Stomach (tissue), 9 donors: ENCODE data around the gene CACUL1. TPM values are rescaled to one million over a fixed set of nuclear protein-coding genes. Genes with fewer than 3 reads are reported as not detected.
A peak's percentile ranks its signal among the peaks of the same experiment; 100 is the strongest.

Experiments used
- DNase-seq, 2 donors: peaks; one replicate each; pipeline versions ENCODE4 v3.0.0 to v3.0.0-alpha.2; 2013 to 2019
- H3K27ac ChIP-seq, 5 donors: fragments of 200-600 bp in 4 of 5; sonication (generic) in 4 of 5; one replicate each; pipeline ENCODE4 v1.5.1; 2013 to 2019; ENCODE audit warnings: mild to moderate bottlenecking in 1 of 5, moderate library complexity in 1 of 5
- H3K27me3 ChIP-seq, 3 donors: fragments of 200-600 bp; sonication (generic); one replicate each; pipeline ENCODE4 v1.5.1; 2017 to 2019; ENCODE audit warnings: mixed run types in 1 of 3
- H3K36me3 ChIP-seq, 4 donors: fragments of 200-600 bp; sonication (generic); 1 replicate in 3 of 4; 2 replicates in 1 of 4; pipeline ENCODE4 v1.5.1; 2016 to 2019
- H3K4me1 ChIP-seq, 4 donors: fragments of 200-600 bp; sonication (generic); one replicate each; pipeline ENCODE4 v1.5.1; 2016 to 2019
- H3K4me3 ChIP-seq, 4 donors: fragments of 200-600 bp; sonication (generic) in 3 of 4; one replicate each; pipeline ENCODE4 v1.5.1; 2016 to 2019; ENCODE audit warnings: mild to moderate bottlenecking in 1 of 4
- H3K9me3 ChIP-seq, 4 donors: fragments of 200-600 bp; sonication (generic); one replicate each; pipeline ENCODE4 v1.5.1; 2016 to 2019
- CTCF ChIP-seq, 7 experiments: fragments of 450-650 bp in 4 of 7; fragments of 200-600 bp in 3 of 7; sonication (generic) in 3 of 7; IDR thresholded peaks; one replicate each; pipeline ENCODE4 v1.5.1; 2016 to 2019; ENCODE audit warnings: antibody characterized with exemption in 7 of 7, control low read depth in 2 of 7, mild to moderate bottlenecking in 1 of 7
- EP300 ChIP-seq: sonication (generic); formaldehyde crosslinking; IDR thresholded peaks from one replicate; pipeline ENCODE4 v1.6.1; 2017; ENCODE audit warnings: antibody characterized with exemption
- POLR2A ChIP-seq, 4 donors: fragments of 450-650 bp; IDR thresholded peaks; one replicate each; pipeline ENCODE4 v1.6.1; 2016; ENCODE audit warnings: antibody characterized with exemption in 4 of 4, control low read depth in 2 of 4, mild to moderate bottlenecking in 1 of 4, moderate library complexity in 1 of 4
- POLR2AphosphoS5 ChIP-seq, 3 donors: sonication (generic); formaldehyde crosslinking; IDR thresholded peaks; one replicate each; pipeline ENCODE4 v1.6.1; 2016; ENCODE audit warnings: antibody characterized with exemption in 3 of 3
- WGBS, 5 donors: extraction: QIAGEN DNeasy Blood & Tissue Kit in 3 of 5; methylation state at CpG; one replicate each; pipeline versions ENCODE4 v1.1.5 to v1.1.7; 2013 to 2018; 5-methylcytosine and 5-hydroxymethylcytosine counted together
- intact Hi-C: fragments of 100-400 bp; cut with DNase I; formaldehyde crosslinking; loops from one replicate; pipeline ENCODE4 v1.15.1; 2023; ENCODE audit warnings: low total_unique reads
- polyA plus RNA-seq, 3 donors: library from polyadenylated mRNA; stranded (reverse); fragments of 200-250 nt; gene quantifications; one replicate each; pipeline ENCODE4 v1.2.3, GENCODE V29; 2013
- total RNA-seq, 5 donors: library from RNA; depleted of rRNA; stranded (reverse); fragments of >200 nt; gene quantifications; one replicate each; pipeline versions ENCODE4 v1.1.0 to v1.2.3, GENCODE V29; 2014 to 2016
- donor health status: healthy with polysubstance abuse.
- donor health status: Bipolar disorder and iron deficiency.
- donor health status: healthy.

Gene CACUL1
- total and polyA plus RNA-seq, 8 donors = 5.1 to 76.9 (median 18.5) TPM

GRCh38 chr10:118730756-118731456, 23.9 kb downstream of the CACUL1 start:
- peaks cover 25 to 87% (median 73%) of the 10 kb centered on the region in 4 donors for H3K4me1 ChIP-seq
- intact Hi-C loops = no loop called here
- no peaks in the 10 kb centered on the region for H3K27me3 ChIP-seq
- no peaks in the 10 kb centered on the region for H3K9me3 ChIP-seq
- DNase-seq = peak in 1 of 2 donors; percentile 23
- 29 to 48% (median 37%) methylated on average over 7 of the region's 7 CpGs for WGBS, 5 donors
- TF ChIP-seq EP300 = no peak
- TF ChIP-seq POLR2A (IDR thresholded peaks at IDR 0.05) = no peak
- TF ChIP-seq CTCF (IDR thresholded peaks at IDR 0.05) = no peak
- no peak for TF ChIP-seq POLR2AphosphoS5 (IDR thresholded peaks at IDR 0.05)
- no peaks in the 10 kb centered on the region for H3K36me3 ChIP-seq
- peak overlapping the region in 4 of 5 donors; percentile 27 to 71 (median 54) for H3K27ac ChIP-seq
- no peak overlapping the region for H3K4me3 ChIP-seq

- no peaks in the 10 kb centered on the region for H3K36me3 ChIP-seq
- intact Hi-C loops = no loop called here
- TF ChIP-seq POLR2A (IDR thresholded peaks at IDR 0.05) = no peak
- peak in 1 of 3 donors; percentile 46 for TF ChIP-seq POLR2AphosphoS5 (IDR thresholded peaks at IDR 0.05)
- TF ChIP-seq EP300 = no peak
- no peak for TF ChIP-seq CTCF (IDR thresholded peaks at IDR 0.05)
- peaks cover 25 to 84% (median 66%) of the 10 kb centered on the region in 4 donors for H3K4me1 ChIP-seq
- H3K9me3 ChIP-seq = no peaks in the 10 kb centered on the region
- peak in 1 of 2 donors; percentile 71 for DNase-seq
- H3K27ac ChIP-seq = peak overlapping the region in 4 of 5 donors; percentile 27 to 71 (median 54)
- H3K27me3 ChIP-seq = no peaks in the 10 kb centered on the region
- no peak overlapping the region for H3K4me3 ChIP-seq
- WGBS, 5 donors = 23 to 53% (median 46%) methylated on average over 2 of the region's 2 CpGs
Observed at GRCh38 chr10:118729641-118730258, 25.0 kb downstream of the CACUL1 start.

- TF ChIP-seq CTCF (IDR thresholded peaks at IDR 0.05) (no peak), POLR2AphosphoS5 (IDR thresholded peaks at IDR 0.05) (no peak), POLR2A (IDR thresholded peaks at IDR 0.05) (no peak), EP300 (no peak)
- Histone ChIP-seq H3K4me1 (peaks cover 25 to 79% (median 62%) of the 10 kb centered on the region in 4 donors), H3K27me3 (no peaks in the 10 kb centered on the region), H3K27ac (peak overlapping the region in 2 of 5 donors; percentile 66 to 71), H3K9me3 (no peaks in the 10 kb centered on the region), H3K4me3 (no peak overlapping the region), H3K36me3 (no peaks in the 10 kb centered on the region)
- DNase-seq = no peak
- WGBS, 5 donors = 25 to 56% (median 34%) methylated on average over 3 of the region's 3 CpGs
- intact Hi-C loops = no loop called here
Observed at GRCh38 chr10:118729200-118729599, 25.6 kb downstream of the CACUL1 start.

- no peaks in the 10 kb centered on the region for H3K27me3 ChIP-seq
- DNase-seq = peak in 1 of 2 donors; percentile 61
- no peaks in the 10 kb centered on the region for H3K9me3 ChIP-seq
- TF ChIP-seq CTCF (IDR thresholded peaks at IDR 0.05) = no peak
- TF ChIP-seq POLR2A (IDR thresholded peaks at IDR 0.05) = no peak
- TF ChIP-seq EP300 = no peak
- TF ChIP-seq POLR2AphosphoS5 (IDR thresholded peaks at IDR 0.05) = no peak
- peaks cover 5 to 53% (median 35%) of the 10 kb centered on the region in 4 donors for H3K4me1 ChIP-seq
- intact Hi-C loops = no loop called here
- 32 to 44% (median 39%) methylated on average over 4 of the region's 4 CpGs for WGBS, 5 donors
- no peaks in the 10 kb centered on the region for H3K36me3 ChIP-seq
- peak overlapping the region in 3 of 5 donors; percentile 5 to 49 (median 37) for H3K27ac ChIP-seq
- no peak overlapping the region for H3K4me3 ChIP-seq
Observed at GRCh38 chr10:118725886-118726500, 28.8 kb downstream of the CACUL1 start.
